Measurements from ENCODE around the gene CFAP299. TPM values are rescaled to one million over a fixed set of nuclear protein-coding genes. Genes with fewer than 3 reads are reported as not detected.

The CFAP299 gene
- total RNA-seq, 2 donors from 2014 or later = not detected

DNA sequence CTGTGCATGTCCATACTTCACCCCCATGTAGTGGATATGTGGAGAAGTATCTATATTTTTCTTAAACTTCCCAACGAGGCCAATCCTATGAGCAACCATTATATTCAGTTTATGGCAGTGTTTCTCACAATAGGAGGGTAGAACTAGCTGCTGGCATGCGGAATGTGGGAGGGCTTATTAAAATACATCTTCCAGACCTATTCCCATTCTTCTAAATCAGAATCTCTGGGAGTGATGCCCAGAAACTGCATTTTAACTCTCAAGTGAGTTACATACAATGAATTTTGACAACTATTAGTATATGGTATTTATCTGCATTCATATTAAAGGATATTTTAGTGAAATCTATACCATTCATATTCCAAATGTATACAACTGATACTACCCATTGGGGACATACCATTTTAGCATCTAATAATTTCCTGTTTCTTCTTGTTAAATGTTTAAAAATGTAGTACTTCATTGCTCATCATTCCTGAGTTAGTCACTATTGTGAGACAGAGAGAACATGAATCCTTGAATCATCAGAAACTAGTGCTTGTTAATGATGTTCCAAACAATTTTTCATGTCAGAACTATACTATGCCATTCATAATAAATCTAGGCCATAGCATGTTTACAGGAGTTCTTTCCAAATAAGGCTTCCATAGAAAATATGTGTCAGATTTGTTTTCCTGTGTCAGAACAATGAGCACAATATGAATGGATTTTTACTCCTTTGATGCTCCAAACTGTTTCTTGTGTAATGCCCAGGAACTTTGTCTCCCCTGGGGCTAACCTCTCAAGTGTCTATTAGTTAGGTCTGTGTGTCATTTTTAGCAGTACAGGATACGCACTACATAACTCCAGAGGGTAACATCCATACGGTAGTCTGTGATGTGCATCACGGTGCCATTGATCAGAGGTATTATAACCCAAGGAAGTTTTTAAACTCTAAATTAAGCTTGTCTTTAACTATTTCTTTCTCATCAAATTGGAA lies 496.1 kb downstream of the CFAP299 start:
- no peaks in the 10 kb centered on the region for H3K36me3 Mint-ChIP-seq (ENCODE audit: low read depth)
- DNase-seq = no peak
- no peak overlapping the region for H3K27ac Mint-ChIP-seq
- 83% methylated on average over 5 of the region's 5 CpGs; no CpG with 5 or more reads in 1 of the 2 experiments for WGBS, 2 experiments (ENCODE audit: insufficient coverage in 1 of 2, insufficient read length in 1 of 2)
- peaks cover 1% of the 10 kb centered on the region for H3K9me3 Mint-ChIP-seq
- no peaks in the 10 kb centered on the region for H3K4me1 ChIP-seq (ENCODE audit: control insufficient read depth, insufficient read depth, low read length)
- H3K27me3 Mint-ChIP-seq (ENCODE audit: insufficient read depth) = no peaks in the 10 kb centered on the region
- H3K9ac ChIP-seq (ENCODE audit: extremely low read depth, low read length, poor library complexity, severe bottlenecking) = no peak overlapping the region
- H3K4me3 Mint-ChIP-seq = no peak overlapping the region
- TF ChIP-seq, protein P1, sequence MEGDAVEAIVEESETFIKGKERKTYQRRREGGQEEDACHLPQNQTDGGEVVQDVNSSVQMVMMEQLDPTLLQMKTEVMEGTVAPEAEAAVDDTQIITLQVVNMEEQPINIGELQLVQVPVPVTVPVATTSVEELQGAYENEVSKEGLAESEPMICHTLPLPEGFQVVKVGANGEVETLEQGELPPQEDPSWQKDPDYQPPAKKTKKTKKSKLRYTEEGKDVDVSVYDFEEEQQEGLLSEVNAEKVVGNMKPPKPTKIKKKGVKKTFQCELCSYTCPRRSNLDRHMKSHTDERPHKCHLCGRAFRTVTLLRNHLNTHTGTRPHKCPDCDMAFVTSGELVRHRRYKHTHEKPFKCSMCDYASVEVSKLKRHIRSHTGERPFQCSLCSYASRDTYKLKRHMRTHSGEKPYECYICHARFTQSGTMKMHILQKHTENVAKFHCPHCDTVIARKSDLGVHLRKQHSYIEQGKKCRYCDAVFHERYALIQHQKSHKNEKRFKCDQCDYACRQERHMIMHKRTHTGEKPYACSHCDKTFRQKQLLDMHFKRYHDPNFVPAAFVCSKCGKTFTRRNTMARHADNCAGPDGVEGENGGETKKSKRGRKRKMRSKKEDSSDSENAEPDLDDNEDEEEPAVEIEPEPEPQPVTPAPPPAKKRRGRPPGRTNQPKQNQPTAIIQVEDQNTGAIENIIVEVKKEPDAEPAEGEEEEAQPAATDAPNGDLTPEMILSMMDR (conservative IDR thresholded peaks at IDR 0.05) = no peak
- no peak overlapping the region for H3K4me3 ChIP-seq (ENCODE audit: low read length)
- H3K27ac ChIP-seq (ENCODE audit: low read depth, low read length) = no peak overlapping the region
- no peaks in the 10 kb centered on the region for H3K9me3 ChIP-seq (ENCODE audit: control insufficient read depth, low read length)
- H3K27me3 ChIP-seq (ENCODE audit: control insufficient read depth, insufficient read depth, low read length, poor library complexity, severe bottlenecking) = no peaks in the 10 kb centered on the region
- no peaks in the 10 kb centered on the region for H3K4me1 Mint-ChIP-seq
- no peaks in the 10 kb centered on the region for H3K36me3 ChIP-seq (ENCODE audit: control insufficient read depth, insufficient read depth, low read length)

DNA sequence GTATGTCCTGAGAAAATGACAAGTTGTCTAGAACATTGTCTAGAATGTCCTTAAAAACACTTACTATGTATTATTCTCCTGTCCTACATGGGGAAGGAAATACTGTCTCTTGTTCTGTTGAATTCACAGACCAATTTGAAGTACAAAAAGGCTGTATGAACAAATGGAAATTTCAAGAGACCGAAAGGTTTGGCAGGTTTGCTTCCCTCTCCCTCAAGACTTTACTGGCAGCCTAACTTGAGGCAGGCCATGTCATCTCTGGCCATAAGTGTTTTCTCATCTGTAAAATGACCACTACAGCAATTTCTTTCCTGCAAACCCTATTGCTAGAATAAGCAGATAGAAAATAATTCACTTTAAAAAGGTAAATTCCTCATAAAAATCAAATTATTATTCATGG lies 503.8 kb downstream of the CFAP299 start:
- Histone ChIP-seq H3K9ac (ENCODE audit: extremely low read depth, low read length, poor library complexity, severe bottlenecking) (no peak overlapping the region), H3K27ac (ENCODE audit: low read depth, low read length) (no peak overlapping the region), H3K4me3 (ENCODE audit: low read length) (no peak overlapping the region), H3K4me1 (ENCODE audit: control insufficient read depth, insufficient read depth, low read length) (no peaks in the 10 kb centered on the region), H3K9me3 (ENCODE audit: control insufficient read depth, low read length) (no peaks in the 10 kb centered on the region), H3K27me3 (ENCODE audit: control insufficient read depth, insufficient read depth, low read length, poor library complexity, severe bottlenecking) (no peaks in the 10 kb centered on the region), H3K36me3 (ENCODE audit: control insufficient read depth, insufficient read depth, low read length) (no peaks in the 10 kb centered on the region)
- H3K4me3 Mint-ChIP-seq = no peak overlapping the region
- H3K36me3 Mint-ChIP-seq (ENCODE audit: low read depth) = no peaks in the 10 kb centered on the region
- no peaks in the 10 kb centered on the region for H3K4me1 Mint-ChIP-seq
- no peak for DNase-seq
- TF ChIP-seq, protein P1 (conservative IDR thresholded peaks at IDR 0.05) = no peak
- H3K27ac Mint-ChIP-seq = no peak overlapping the region
- no peaks in the 10 kb centered on the region for H3K27me3 Mint-ChIP-seq (ENCODE audit: insufficient read depth)
- WGBS, 2 experiments (ENCODE audit: insufficient coverage in 1 of 2, insufficient read length in 1 of 2) = 90 to 100% methylated on average over 1 of the region's 1 CpG
- H3K9me3 Mint-ChIP-seq = no peaks in the 10 kb centered on the region

DNA sequence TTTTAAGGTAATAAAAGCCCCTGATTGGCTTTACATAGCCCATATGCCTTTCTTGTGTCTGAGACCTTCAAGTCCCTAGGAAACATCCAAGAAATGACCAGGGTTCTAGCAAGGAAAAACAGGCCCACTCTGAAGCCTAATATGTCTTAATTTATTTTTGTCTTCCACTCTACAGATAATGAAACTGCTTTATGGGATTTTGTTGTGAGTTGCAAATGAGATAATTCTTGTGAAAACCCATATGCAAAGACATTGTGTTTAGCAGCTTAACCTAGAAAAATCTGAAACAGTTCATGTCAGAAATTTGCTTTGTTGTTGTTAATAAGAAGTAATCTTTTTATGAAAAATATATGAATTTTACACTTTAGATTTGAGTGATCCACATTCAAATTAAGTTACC lies 504.3 kb downstream of the CFAP299 start:
- TF ChIP-seq, protein P1 (conservative IDR thresholded peaks at IDR 0.05) = no peak
- no peaks in the 10 kb centered on the region for H3K9me3 Mint-ChIP-seq
- DNase-seq = no peak
- H3K4me3 Mint-ChIP-seq = no peak overlapping the region
- no peak overlapping the region for H3K9ac ChIP-seq (ENCODE audit: extremely low read depth, low read length, poor library complexity, severe bottlenecking)
- H3K9me3 ChIP-seq (ENCODE audit: control insufficient read depth, low read length) = no peaks in the 10 kb centered on the region
- H3K27me3 ChIP-seq (ENCODE audit: control insufficient read depth, insufficient read depth, low read length, poor library complexity, severe bottlenecking) = no peaks in the 10 kb centered on the region
- no peaks in the 10 kb centered on the region for H3K36me3 Mint-ChIP-seq (ENCODE audit: low read depth)
- H3K27ac Mint-ChIP-seq = no peak overlapping the region
- H3K36me3 ChIP-seq (ENCODE audit: control insufficient read depth, insufficient read depth, low read length) = no peaks in the 10 kb centered on the region
- H3K4me1 Mint-ChIP-seq = no peaks in the 10 kb centered on the region
- H3K4me3 ChIP-seq (ENCODE audit: low read length) = no peak overlapping the region
- H3K4me1 ChIP-seq (ENCODE audit: control insufficient read depth, insufficient read depth, low read length) = no peaks in the 10 kb centered on the region
- no peaks in the 10 kb centered on the region for H3K27me3 Mint-ChIP-seq (ENCODE audit: insufficient read depth)
- H3K27ac ChIP-seq (ENCODE audit: low read depth, low read length) = no peak overlapping the region

Data from endodermal cell (in vitro differentiated cells).